ENCODE data around the gene SYCE1. TPM values are rescaled to one million over a fixed set of nuclear protein-coding genes. Genes with fewer than 3 reads are reported as not detected.
"Not testable (repeated sequence)": the region's sequence is repeated elsewhere in the genome, so short reads cannot be mapped to it uniquely, and the experiment has no call there.

Gene SYCE1
- total RNA-seq, 1 experiment from 2014 or later = not detected

- Histone ChIP-seq H3K36me3 (ENCODE audit: control insufficient read depth, insufficient read depth, low read length) (no peaks in the 10 kb centered on the region), H3K4me3 (ENCODE audit: low read depth in 2 of 2, low read length in 2 of 2) (no peak overlapping the region), H3K27me3 (ENCODE audit: control insufficient read depth, insufficient read depth, low read length) (peaks cover 9% of the 10 kb centered on the region; the same call in 1 of the 2 replicates), H3K4me1 (ENCODE audit: control insufficient read depth, insufficient read depth, low read length) (peaks cover 9% of the 10 kb centered on the region; the same call in 1 of the 2 replicates), H3K9me3 (ENCODE audit: control insufficient read depth, insufficient read depth, low read depth, low read length) (peaks cover 7% of the 10 kb centered on the region; the same call in 1 of the 2 replicates), H3K27ac (ENCODE audit: low read length) (no peak overlapping the region)
- ChIA-PET CTCF (no interaction called here), POLR2A (no interaction called here)
- no peak for TF ChIP-seq POLR2AphosphoS5 (IDR thresholded peaks at IDR 0.05; ENCODE audit: low read depth, low read length)
- DNase-seq (ENCODE audit: low read depth, low spot score) (no peak), ATAC-seq (no peak)
- BruUV-seq (replicated peaks) = no TSS peak
- in situ Hi-C loops (cut with HindIII; ENCODE audit: low pct_unique_long_range_greater_than_20kb, low sequenced_read_pairs) = no loop called here
- intact Hi-C loops (cut with micrococcal nuclease; ENCODE audit: unreplicated experiment) = no loop called here
These were observed 41.7 kb downstream of the SYCE1 start for GRCh38 chr10:133523631-133524203.

- CTCF ChIA-PET = interaction anchor here (1.1 kb wide), 1 partner anchor 81 kb away, joined by 4 read pairs; no protein-coding TSS in a partner anchor
- peak; percentile 13 for DNase-seq (ENCODE audit: low read depth, low spot score)
These were observed 45.1 kb downstream of the SYCE1 start for GRCh38 chr10:133520193-133520738.

GRCh38 chr10:133518517-133518916 is 46.9 kb downstream of the SYCE1 start:
- in situ Hi-C loops (cut with HindIII; ENCODE audit: low pct_unique_long_range_greater_than_20kb, low sequenced_read_pairs); H3K36me3 ChIP-seq (ENCODE audit: control insufficient read depth, insufficient read depth, low read length); H3K4me3 ChIP-seq (ENCODE audit: low read depth in 2 of 2, low read length in 2 of 2); BruUV-seq (replicated peaks); DNase-seq (ENCODE audit: low read depth, low spot score); H3K27ac ChIP-seq (ENCODE audit: low read length); H3K9me3 ChIP-seq (ENCODE audit: control insufficient read depth, insufficient read depth, low read depth, low read length); ATAC-seq; POLR2A ChIA-PET; H3K4me1 ChIP-seq (ENCODE audit: control insufficient read depth, insufficient read depth, low read length); CTCF ChIA-PET: not testable (repeated sequence)
- H3K27me3 ChIP-seq (ENCODE audit: control insufficient read depth, insufficient read depth, low read length) = peaks cover 19% of the 10 kb centered on the region; the same call in 1 of the 2 replicates
- intact Hi-C loops (cut with micrococcal nuclease; ENCODE audit: unreplicated experiment) = loop anchor here (5.0 kb wide), 1 partner anchor 81 kb away; no protein-coding TSS in a partner anchor

More at GRCh38 chr10:133520193-133520738, 45.1 kb downstream of the SYCE1 start:
- in situ Hi-C loops (cut with HindIII; ENCODE audit: low pct_unique_long_range_greater_than_20kb, low sequenced_read_pairs) = no loop called here
- H3K36me3 ChIP-seq (ENCODE audit: control insufficient read depth, insufficient read depth, low read length) = no peaks in the 10 kb centered on the region
- peak overlapping the region; percentile 86 for H3K27ac ChIP-seq (ENCODE audit: low read length)
- intact Hi-C loops (cut with micrococcal nuclease; ENCODE audit: unreplicated experiment) = no loop called here
- peaks cover 9% of the 10 kb centered on the region; the same call in 1 of the 2 replicates for H3K4me1 ChIP-seq (ENCODE audit: control insufficient read depth, insufficient read depth, low read length)
- H3K9me3 ChIP-seq (ENCODE audit: control insufficient read depth, insufficient read depth, low read depth, low read length) = peaks cover 7% of the 10 kb centered on the region; the same call in 1 of the 2 replicates
- peaks cover 19% of the 10 kb centered on the region; the same call in 1 of the 2 replicates for H3K27me3 ChIP-seq (ENCODE audit: control insufficient read depth, insufficient read depth, low read length)
- ATAC-seq = peak; percentile 100
- 0 out of 2 replicates have a peak, but pooled peaks have one; percentile 29 for TF ChIP-seq SIN3A (IDR thresholded peaks at IDR 0.05; ENCODE audit: borderline replicate concordance, insufficient read depth, low read depth, low read length)
- TF ChIP-seq CTCF (IDR thresholded peaks at IDR 0.05) = peak; percentile 100
- peak; percentile 79 for TF ChIP-seq POLR2AphosphoS5 (IDR thresholded peaks at IDR 0.05; ENCODE audit: low read depth, low read length)
- no peak for TF ChIP-seq TCF7L2 (IDR thresholded peaks at IDR 0.05; ENCODE audit: low read depth, low read length)
- no peak for TF ChIP-seq REST (IDR thresholded peaks at IDR 0.05; ENCODE audit: insufficient read depth in 1 of 2, low read depth in 2 of 2, low read length in 1 of 2)
- BruUV-seq (replicated peaks) = no TSS peak
- POLR2A ChIA-PET = no interaction called here
- peak overlapping the region; percentile 49 to 51 for H3K4me3 ChIP-seq (ENCODE audit: low read depth in 2 of 2, low read length in 2 of 2)

Data from Panc1 (cell line).